ENCODE results near the gene TACC2. TPM values are rescaled to one million over a fixed set of nuclear protein-coding genes. Genes with fewer than 3 reads are reported as not detected.

TACC2 gene
- polyA plus RNA-seq, 3 donors from 2014 or later = not detected

DNA sequence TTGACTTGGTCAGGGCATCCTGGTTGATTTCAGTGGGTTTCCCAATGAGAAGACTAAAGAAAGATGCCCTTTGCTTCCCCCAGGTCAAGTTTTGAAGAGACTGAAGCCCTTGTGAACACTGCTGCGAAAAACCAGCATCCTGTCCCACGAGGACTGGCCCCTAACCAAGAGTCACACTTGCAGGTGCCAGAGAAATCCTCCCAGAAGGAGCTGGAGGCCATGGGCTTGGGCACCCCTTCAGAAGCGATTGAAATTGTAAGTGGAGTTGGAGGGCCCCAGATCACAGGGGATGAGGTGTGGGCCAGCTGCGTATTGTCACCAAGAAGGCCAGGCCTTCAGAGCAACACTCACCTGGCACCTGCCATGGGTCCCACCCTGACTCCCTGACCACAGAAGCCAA, 238.8 kb downstream of the TACC2 start:
- no peaks in the 10 kb centered on the region for H3K9me3 Mint-ChIP-seq
- peaks cover 0 to 3% (median 2%) of the 10 kb centered on the region in 3 donors for H3K27me3 Mint-ChIP-seq (ENCODE audit: low read depth in 3 of 3)
- H3K27ac Mint-ChIP-seq = no peak overlapping the region
- H3K4me3 Mint-ChIP-seq = no peak overlapping the region
- no peaks in the 10 kb centered on the region for H3K4me1 Mint-ChIP-seq
- DNase-seq = no peak
- no peaks in the 10 kb centered on the region for H3K36me3 Mint-ChIP-seq

DNA sequence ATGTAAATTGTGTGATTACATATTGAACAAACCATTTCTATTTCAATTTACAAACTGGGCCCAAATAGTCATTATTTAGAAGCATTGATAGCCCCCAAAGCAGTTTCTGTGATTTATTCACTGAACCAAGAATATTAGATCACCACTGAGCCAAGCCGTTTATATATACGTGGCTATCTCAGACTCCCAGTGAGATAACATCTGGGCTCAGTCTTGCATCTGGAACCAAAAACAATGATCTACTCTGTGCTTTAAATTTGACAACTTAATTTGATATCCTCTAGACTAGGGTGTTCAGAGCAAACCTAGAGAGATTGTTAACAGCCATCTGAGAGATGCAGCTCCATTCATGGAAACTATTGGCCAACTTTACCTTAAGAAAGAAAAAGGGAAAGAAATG, 240.7 kb downstream of the TACC2 start:
- no peak for DNase-seq
- H3K36me3 Mint-ChIP-seq = no peaks in the 10 kb centered on the region
- no peaks in the 10 kb centered on the region for H3K4me1 Mint-ChIP-seq
- H3K27ac Mint-ChIP-seq = no peak overlapping the region
- H3K27me3 Mint-ChIP-seq (ENCODE audit: low read depth in 3 of 3) = peaks cover 0 to 2% (median 0%) of the 10 kb centered on the region in 3 donors
- H3K4me3 Mint-ChIP-seq = no peak overlapping the region
- H3K9me3 Mint-ChIP-seq = no peaks in the 10 kb centered on the region

DNA sequence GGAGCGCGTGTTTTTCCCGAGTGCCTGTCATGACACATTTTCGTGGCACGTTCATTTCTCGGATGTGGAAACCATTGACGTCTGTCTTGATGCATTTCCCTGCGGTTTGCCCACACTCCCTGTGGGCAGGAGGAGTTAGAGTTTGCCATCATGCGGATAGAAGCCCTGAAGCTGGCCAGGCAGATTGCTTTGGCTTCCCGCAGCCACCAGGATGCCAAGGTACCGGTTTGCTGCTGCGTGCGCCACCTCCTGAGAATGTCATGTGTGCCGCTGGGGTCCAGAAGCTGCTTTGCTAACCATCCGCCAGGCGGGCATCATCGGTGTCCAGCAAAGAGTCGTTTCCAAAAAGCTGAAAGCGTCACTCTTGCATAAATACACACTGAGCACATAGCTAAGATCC, 241.3 kb downstream of the TACC2 start:
- no peak for DNase-seq
- H3K4me3 Mint-ChIP-seq = no peak overlapping the region
- H3K9me3 Mint-ChIP-seq = no peaks in the 10 kb centered on the region
- no peaks in the 10 kb centered on the region for H3K27me3 Mint-ChIP-seq (ENCODE audit: low read depth in 3 of 3)
- H3K36me3 Mint-ChIP-seq = no peaks in the 10 kb centered on the region
- H3K27ac Mint-ChIP-seq = no peak overlapping the region
- H3K4me1 Mint-ChIP-seq = no peaks in the 10 kb centered on the region

DNA sequence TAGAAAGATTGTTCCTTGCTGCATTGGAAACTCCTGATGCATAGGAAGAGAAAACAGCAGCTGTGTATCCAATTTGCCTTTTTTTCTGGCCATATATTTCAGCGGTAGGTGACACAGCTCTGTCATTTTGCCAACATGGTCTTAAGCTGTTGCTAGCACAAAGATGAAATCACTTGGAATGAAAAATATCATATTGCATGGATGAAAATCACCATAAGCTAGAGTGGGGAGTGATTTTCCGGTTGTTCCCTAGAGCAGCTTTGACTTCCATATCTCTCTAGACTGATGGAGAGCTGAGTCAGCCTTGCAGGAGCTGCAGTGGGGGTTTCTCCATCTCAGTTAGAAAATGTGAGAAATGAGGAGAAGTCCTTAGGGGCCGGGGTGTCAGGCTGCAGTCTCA, 243.8 kb downstream of the TACC2 start:
- no peak overlapping the region for H3K27ac Mint-ChIP-seq
- no peaks in the 10 kb centered on the region for H3K9me3 Mint-ChIP-seq
- no peaks in the 10 kb centered on the region for H3K36me3 Mint-ChIP-seq
- peaks cover 0 to 5% (median 0%) of the 10 kb centered on the region in 3 donors for H3K27me3 Mint-ChIP-seq (ENCODE audit: low read depth in 3 of 3)
- no peak for DNase-seq
- no peak overlapping the region for H3K4me3 Mint-ChIP-seq
- no peaks in the 10 kb centered on the region for H3K4me1 Mint-ChIP-seq

DNA sequence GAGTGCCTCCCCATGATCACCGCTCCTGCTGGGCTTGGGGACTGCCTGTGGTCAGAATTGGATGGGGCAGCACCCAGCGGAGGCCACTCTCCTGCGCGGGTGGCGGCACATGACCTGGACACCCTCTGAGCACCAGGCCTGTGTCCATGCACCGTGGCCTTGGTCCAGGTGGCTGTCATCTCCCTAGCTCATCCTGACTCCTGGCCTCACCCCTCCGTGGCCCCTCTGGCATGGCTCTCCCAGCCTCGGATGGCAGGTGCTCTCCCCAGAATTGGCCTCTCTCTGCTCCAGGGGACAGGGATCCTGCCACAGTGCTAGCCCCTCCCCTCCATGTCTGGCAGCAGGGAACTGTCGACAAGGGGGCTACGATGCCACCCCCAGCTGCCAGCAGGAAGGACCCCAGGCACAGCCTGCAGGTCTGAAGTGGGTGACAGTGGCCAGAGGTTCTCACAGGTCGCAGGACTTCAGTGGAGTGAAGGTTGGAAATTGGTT, 244.9 kb downstream of the TACC2 start:
- Mint-ChIP-seq H3K36me3 (no peaks in the 10 kb centered on the region), H3K4me3 (no peak overlapping the region), H3K9me3 (no peaks in the 10 kb centered on the region), H3K27ac (no peak overlapping the region), H3K27me3 (ENCODE audit: low read depth in 3 of 3) (peaks cover 0 to 5% (median 3%) of the 10 kb centered on the region in 3 donors), H3K4me1 (no peaks in the 10 kb centered on the region)
- no peak for DNase-seq

DNA sequence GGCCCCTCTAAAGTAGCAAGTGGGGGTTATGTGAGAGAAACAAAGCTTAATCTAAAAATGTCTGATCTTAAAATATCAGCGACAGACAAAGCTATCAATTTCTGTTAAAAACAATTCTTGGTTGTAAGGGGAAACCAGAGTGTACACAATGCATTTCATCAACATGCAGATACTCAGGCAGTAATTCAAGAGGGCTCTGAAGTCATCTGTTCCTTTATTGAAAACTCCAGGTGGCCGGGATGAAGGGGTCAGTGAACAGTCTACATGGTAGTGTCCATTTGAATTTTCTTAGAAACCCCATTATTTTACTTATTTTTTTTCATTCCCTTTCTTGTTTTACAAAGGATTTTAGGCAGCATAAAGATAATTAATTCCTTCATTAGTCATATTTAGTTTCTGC, 245.5 kb downstream of the TACC2 start:
- DNase-seq = no peak
- H3K9me3 Mint-ChIP-seq = no peaks in the 10 kb centered on the region
- H3K36me3 Mint-ChIP-seq = no peaks in the 10 kb centered on the region
- H3K4me1 Mint-ChIP-seq = no peaks in the 10 kb centered on the region
- H3K4me3 Mint-ChIP-seq = no peak overlapping the region
- peaks cover 0 to 5% (median 3%) of the 10 kb centered on the region in 3 donors for H3K27me3 Mint-ChIP-seq (ENCODE audit: low read depth in 3 of 3)
- H3K27ac Mint-ChIP-seq = no peak overlapping the region

DNA sequence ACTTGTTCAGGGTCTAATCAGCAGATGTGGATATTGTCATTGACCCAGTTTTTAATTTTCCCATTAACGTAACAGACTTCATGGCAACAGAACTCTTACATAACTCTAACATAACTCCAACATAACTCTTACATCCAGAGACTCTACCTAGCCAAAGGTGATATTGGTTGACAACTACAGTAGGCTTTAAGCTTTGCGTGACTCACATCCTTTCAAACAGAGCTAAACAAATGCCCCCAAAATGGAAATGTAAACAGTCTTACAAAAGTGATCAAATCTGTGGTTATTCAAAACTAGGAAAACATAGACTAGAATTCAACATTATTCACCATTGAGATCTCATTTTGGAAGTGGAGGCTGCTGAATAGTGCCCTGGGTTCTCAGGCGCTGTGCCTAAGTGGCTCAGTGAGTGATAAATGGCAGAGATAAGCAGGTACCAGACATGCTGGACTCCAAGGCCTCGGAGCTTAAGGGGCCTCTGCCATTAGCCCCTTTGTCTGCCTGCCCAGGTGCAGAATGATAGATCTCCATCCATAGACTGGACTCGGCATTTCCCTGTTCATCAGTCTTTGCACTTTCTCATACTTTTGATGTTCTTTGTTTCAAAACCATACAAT, 247.8 kb downstream of the TACC2 start:
- Mint-ChIP-seq H3K4me1 (no peaks in the 10 kb centered on the region), H3K9me3 (no peaks in the 10 kb centered on the region), H3K36me3 (no peaks in the 10 kb centered on the region), H3K27me3 (ENCODE audit: low read depth in 3 of 3) (peaks cover 3 to 8% (median 4%) of the 10 kb centered on the region in 3 donors), H3K27ac (no peak overlapping the region), H3K4me3 (no peak overlapping the region)
- no peak for DNase-seq

DNA sequence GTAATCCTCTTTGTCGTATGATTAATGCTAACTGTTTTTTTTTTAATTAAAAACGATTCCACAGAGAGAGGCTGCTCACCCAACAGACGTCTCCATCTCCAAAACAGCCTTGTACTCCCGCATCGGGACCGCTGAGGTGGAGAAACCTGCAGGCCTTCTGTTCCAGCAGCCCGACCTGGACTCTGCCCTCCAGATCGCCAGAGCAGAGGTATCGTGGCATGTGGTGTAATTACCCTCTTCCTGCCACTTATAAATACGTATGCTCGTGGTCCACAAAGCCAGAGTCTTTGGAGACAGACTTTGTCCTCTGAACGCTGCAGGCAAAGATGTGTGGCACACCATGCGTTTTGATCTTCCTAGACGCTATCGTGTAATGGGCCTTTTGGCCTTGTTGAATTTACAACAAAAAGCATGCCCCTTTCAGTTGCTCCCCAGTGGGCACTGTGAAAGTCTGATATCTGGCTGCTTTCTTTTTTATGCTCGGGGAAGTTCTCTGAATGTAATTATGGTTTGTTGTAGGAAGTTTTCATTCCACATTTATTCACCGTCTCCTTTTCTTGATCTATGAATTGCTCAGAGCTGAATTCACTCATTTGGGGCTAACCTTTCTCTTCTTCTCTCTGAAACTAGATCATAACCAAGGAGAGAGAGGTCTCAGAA, 248.5 kb downstream of the TACC2 start:
- no peak overlapping the region for H3K27ac Mint-ChIP-seq
- H3K4me1 Mint-ChIP-seq = no peaks in the 10 kb centered on the region
- H3K4me3 Mint-ChIP-seq = no peak overlapping the region
- H3K9me3 Mint-ChIP-seq = no peaks in the 10 kb centered on the region
- H3K27me3 Mint-ChIP-seq (ENCODE audit: low read depth in 3 of 3) = peaks cover 3 to 8% (median 7%) of the 10 kb centered on the region in 3 donors
- DNase-seq = no peak
- H3K36me3 Mint-ChIP-seq = no peaks in the 10 kb centered on the region

DNA sequence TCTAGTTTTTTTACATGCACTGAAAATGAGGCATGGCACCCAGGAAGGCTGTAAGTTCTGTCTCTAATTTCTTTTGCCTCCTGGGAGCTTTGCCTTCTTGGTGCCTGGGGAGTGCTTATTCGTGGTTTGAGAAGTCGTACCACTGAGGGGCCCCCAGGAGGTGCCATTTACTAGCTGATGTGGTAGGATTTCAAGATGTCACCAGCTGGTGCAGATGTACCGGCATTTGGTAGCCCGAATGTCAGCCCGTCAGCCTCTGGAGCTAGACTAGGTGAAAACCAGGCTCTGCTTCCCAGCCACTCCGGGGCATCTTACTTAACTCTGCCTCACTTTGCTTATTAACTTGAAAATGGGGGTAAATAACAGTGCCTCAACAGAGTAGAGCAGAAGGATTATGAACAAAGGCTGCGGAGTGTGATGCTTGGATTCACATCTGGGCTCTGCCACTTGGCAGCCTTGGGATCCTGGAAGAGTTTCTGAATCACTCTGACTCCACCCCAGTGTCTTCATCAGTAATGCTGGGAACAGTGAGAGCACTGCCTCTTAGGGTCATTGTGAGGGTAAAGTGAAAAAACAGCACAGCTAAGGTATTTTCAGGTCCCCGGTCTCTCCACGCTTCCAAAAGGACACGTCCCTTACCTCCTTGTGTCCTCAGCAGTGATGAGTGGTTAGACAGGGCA, 250.8 kb downstream of the TACC2 start:
- no peak for DNase-seq
- Mint-ChIP-seq H3K27ac (no peak overlapping the region), H3K4me1 (no peaks in the 10 kb centered on the region), H3K36me3 (no peaks in the 10 kb centered on the region), H3K27me3 (ENCODE audit: low read depth in 3 of 3) (peaks cover 3 to 8% (median 7%) of the 10 kb centered on the region in 3 donors), H3K4me3 (no peak overlapping the region), H3K9me3 (no peaks in the 10 kb centered on the region)

DNA sequence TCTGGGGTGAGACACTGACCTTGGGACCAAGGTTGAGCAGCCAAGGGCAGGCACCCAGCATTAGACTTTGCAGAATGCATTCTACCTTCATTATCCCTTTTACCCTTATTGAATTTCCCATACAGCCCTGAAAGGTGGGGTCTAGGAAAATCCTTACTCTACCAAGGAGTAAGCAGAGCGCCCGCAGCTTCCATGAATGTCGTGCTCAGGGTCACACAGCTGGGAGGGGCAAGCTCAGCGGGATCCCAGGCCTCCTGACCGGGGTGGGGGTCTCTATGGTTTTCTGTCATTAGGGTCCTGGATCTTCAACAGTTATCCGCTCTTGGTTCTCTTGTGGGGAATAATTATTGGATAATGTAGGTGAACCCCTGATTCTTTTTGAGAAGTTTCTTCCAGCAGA, 251.4 kb downstream of the TACC2 start:
- no peaks in the 10 kb centered on the region for H3K9me3 Mint-ChIP-seq
- H3K27me3 Mint-ChIP-seq (ENCODE audit: low read depth in 3 of 3) = peaks cover 3 to 9% (median 8%) of the 10 kb centered on the region in 3 donors
- H3K27ac Mint-ChIP-seq = no peak overlapping the region
- H3K4me1 Mint-ChIP-seq = no peaks in the 10 kb centered on the region
- no peaks in the 10 kb centered on the region for H3K36me3 Mint-ChIP-seq
- no peak overlapping the region for H3K4me3 Mint-ChIP-seq
- no peak for DNase-seq

DNA sequence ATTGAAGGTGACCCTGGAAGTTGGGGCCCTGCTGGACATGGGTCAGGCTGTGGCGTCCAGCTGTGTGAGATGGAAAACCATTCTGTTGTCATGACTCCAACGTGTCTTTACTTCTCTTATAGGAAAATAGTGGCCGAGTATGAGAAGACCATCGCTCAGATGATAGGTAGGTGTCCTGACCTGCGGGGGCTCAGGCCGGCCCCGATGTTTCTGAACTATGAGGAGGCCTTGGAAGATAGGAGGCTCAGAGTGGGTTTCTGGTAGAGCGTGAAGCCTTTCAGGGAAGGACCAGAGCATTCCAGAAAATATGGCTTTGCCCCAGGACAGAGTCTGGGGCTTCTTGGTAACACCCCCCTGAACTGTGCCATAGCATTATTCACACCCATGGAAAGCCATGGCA, 252.9 kb downstream of the TACC2 start:
- H3K4me3 Mint-ChIP-seq = no peak overlapping the region
- no peak overlapping the region for H3K27ac Mint-ChIP-seq
- H3K4me1 Mint-ChIP-seq = no peaks in the 10 kb centered on the region
- no peaks in the 10 kb centered on the region for H3K36me3 Mint-ChIP-seq
- no peak for DNase-seq
- H3K9me3 Mint-ChIP-seq = no peaks in the 10 kb centered on the region
- H3K27me3 Mint-ChIP-seq (ENCODE audit: low read depth in 3 of 3) = peaks cover 3 to 9% (median 3%) of the 10 kb centered on the region in 3 donors

DNA sequence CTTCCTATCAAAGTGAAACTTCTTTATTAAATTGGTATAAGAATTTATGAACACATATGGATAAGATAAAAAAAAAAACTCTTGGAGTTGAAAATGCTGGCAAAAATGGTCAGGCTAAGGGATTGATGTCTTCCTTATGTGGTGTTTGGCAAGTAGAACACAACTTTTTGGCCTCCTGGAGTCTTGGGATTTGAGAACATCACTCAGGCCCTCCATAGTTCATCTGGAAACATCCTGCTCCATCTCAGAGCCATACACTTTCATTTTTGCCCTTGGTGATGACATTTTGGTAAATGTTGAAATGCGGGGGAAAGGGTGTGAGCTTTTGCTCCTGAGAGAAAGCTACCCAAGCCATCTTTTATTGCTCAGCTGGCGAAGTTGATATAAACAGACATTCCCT, 254.6 kb downstream of the TACC2 start:
- no peaks in the 10 kb centered on the region for H3K36me3 Mint-ChIP-seq
- H3K27me3 Mint-ChIP-seq (ENCODE audit: low read depth in 3 of 3) = peaks cover 3 to 9% (median 3%) of the 10 kb centered on the region in 3 donors
- no peaks in the 10 kb centered on the region for H3K9me3 Mint-ChIP-seq
- no peaks in the 10 kb centered on the region for H3K4me1 Mint-ChIP-seq
- no peak for DNase-seq
- no peak overlapping the region for H3K27ac Mint-ChIP-seq
- H3K4me3 Mint-ChIP-seq = no peak overlapping the region

DNA sequence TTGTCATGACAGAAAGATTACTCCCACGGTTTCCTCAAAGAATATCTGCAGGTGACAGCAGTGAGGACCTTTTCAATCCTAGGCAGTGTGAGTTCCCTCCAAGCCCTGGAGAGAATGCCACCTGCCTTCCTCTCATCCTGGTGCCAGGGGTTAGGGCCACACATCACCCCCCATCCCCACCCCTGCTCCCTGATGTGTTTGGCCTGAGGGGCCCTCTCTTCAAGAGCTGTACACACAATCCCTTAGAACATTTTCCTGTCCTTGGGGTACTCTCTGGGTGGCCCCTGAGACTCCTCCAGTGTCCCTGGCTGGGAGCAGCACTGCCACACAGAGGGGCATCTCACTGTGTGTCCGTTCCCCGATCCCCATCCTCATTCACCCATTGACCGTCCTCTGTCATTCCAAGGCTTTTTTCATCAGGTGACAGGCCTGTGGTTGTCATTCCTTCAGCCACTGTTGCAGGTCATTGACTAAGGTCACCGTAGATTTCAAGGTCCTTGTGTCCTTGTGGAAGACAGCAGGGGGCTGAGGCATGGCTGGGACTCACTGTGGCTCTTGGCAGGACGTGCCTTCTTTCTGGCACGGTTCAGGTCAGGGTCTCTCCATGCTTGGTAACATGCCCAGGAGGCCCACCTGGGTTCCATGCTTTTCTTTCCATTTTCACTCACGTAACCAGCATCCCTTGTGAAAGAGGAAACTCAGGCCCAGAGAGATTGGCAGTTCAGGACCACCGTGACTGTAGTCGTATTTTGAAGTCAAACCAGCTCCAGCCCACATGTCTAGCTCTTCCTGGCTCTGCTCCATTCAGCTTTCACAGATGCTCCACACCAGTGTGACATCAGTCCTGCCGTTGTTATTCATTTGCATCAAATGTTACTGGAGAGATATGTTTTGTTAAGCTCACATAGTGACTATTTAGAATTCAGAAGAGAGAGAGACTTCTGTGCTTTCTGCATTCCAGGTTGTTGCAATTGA, 255.3 kb downstream of the TACC2 start:
- H3K27ac Mint-ChIP-seq = no peak overlapping the region
- no peaks in the 10 kb centered on the region for H3K9me3 Mint-ChIP-seq
- no peaks in the 10 kb centered on the region for H3K36me3 Mint-ChIP-seq
- peaks cover 3 to 6% (median 5%) of the 10 kb centered on the region in 3 donors for H3K27me3 Mint-ChIP-seq (ENCODE audit: low read depth in 3 of 3)
- no peaks in the 10 kb centered on the region for H3K4me1 Mint-ChIP-seq
- no peak overlapping the region for H3K4me3 Mint-ChIP-seq
- no peak for DNase-seq

Data from immature natural killer cell (primary cell).